Trophoblast cell (in vitro differentiated cells and primary cell): ENCODE measurements around the gene TMEM239.

Source experiments
- DNase-seq, 2 donors: peaks; one replicate each; pipeline ENCODE4 v3.0.0-alpha.2; 2016
- H2AFZ ChIP-seq: 2 replicates; pipeline ENCODE4 v1.6.1; 2013; ENCODE audit warnings: low read length, moderate library complexity, mild to moderate bottlenecking; ENCODE audit not compliant: insufficient read depth, poor library complexity
- H2AK5ac ChIP-seq: 2 replicates; pipeline ENCODE4 v1.6.1; 2013; ENCODE audit warnings: mild to moderate bottlenecking, low read length
- H2BK120ac ChIP-seq: 2 replicates; pipeline ENCODE4 v1.6.1; 2013; ENCODE audit warnings: low read length, mild to moderate bottlenecking, moderate library complexity; ENCODE audit not compliant: insufficient read depth, poor library complexity
- H2BK12ac ChIP-seq: 2 replicates; pipeline ENCODE4 v1.6.1; 2013; ENCODE audit warnings: mild to moderate bottlenecking, low read length, moderate library complexity
- H2BK5ac ChIP-seq: 2 replicates; pipeline ENCODE4 v1.6.1; 2013; ENCODE audit warnings: low read length, low read depth, moderate library complexity, mild to moderate bottlenecking; ENCODE audit not compliant: poor library complexity
- H3K14ac ChIP-seq: 2 replicates; pipeline ENCODE4 v1.6.1; 2013; ENCODE audit warnings: mild to moderate bottlenecking, low read length
- H3K18ac ChIP-seq: 2 replicates; pipeline ENCODE4 v1.6.1; 2013; ENCODE audit warnings: mild to moderate bottlenecking, low read length
- H3K23ac ChIP-seq: 2 replicates; pipeline ENCODE4 v1.6.1; 2013; ENCODE audit warnings: low read length
- H3K27ac ChIP-seq: 2 replicates; pipeline ENCODE4 v1.5.1; 2013; ENCODE audit warnings: low read depth, mild to moderate bottlenecking, inconsistent platforms, low read length, moderate library complexity
- H3K27me3 ChIP-seq: 2 replicates; pipeline ENCODE4 v1.6.1; 2013; ENCODE audit warnings: inconsistent platforms, mild to moderate bottlenecking, low read length, moderate library complexity; ENCODE audit not compliant: insufficient read depth
- H3K36me3 ChIP-seq, 2 experiments: 1 replicate in 1 of 2; 2 replicates in 1 of 2; pipeline ENCODE4 v1.6.1; 2013; ENCODE audit warnings: low read length in 2 of 2, mild to moderate bottlenecking in 2 of 2, moderate library complexity in 1 of 2; ENCODE audit not compliant: insufficient read depth in 2 of 2, control insufficient read depth in 1 of 2
- H3K4ac ChIP-seq: 2 replicates; pipeline ENCODE4 v1.6.1; 2013; ENCODE audit warnings: low read depth, mild to moderate bottlenecking, low read length, moderate library complexity
- H3K4me1 ChIP-seq, 2 experiments: 1 replicate in 1 of 2; 2 replicates in 1 of 2; pipeline ENCODE4 v1.6.1; 2013; ENCODE audit warnings: low read length in 2 of 2, mild to moderate bottlenecking in 2 of 2, moderate library complexity in 1 of 2; ENCODE audit not compliant: insufficient read depth in 2 of 2, control insufficient read depth in 1 of 2
- H3K4me2 ChIP-seq: 2 replicates; pipeline ENCODE4 v1.6.1; 2013; ENCODE audit warnings: inconsistent platforms, mild to moderate bottlenecking, low read length, moderate library complexity
- H3K4me3 ChIP-seq: 2 replicates; pipeline ENCODE4 v1.5.1; 2013; ENCODE audit warnings: mild to moderate bottlenecking, low read depth, low read length, inconsistent platforms
- H3K79me1 ChIP-seq: one replicate; pipeline ENCODE4 v1.6.1; 2013; ENCODE audit warnings: low read length
- H3K79me2 ChIP-seq: 2 replicates; pipeline ENCODE4 v1.6.1; 2013; ENCODE audit warnings: low read length, mild to moderate bottlenecking; ENCODE audit not compliant: control insufficient read depth, insufficient read depth, poor library complexity
- H3K9ac ChIP-seq: 2 replicates; pipeline ENCODE4 v1.6.1; 2013; ENCODE audit warnings: mild to moderate bottlenecking, low read length
- H3K9me3 ChIP-seq: 2 replicates; pipeline ENCODE4 v1.6.1; 2013; ENCODE audit warnings: low read depth, mild to moderate bottlenecking, control low read depth, inconsistent platforms, low read length; ENCODE audit not compliant: insufficient read depth
- H4K12ac ChIP-seq: 2 replicates; pipeline ENCODE4 v1.6.1; 2013; ENCODE audit warnings: low read depth, mild to moderate bottlenecking, low read length, moderate library complexity
- H4K8ac ChIP-seq: 2 replicates; pipeline ENCODE4 v1.6.1; 2013; ENCODE audit warnings: low read depth, mild to moderate bottlenecking, low read length, moderate library complexity
- H4K91ac ChIP-seq: one replicate; pipeline ENCODE4 v1.6.1; 2013; ENCODE audit warnings: low read depth, mild to moderate bottlenecking, low read length, moderate library complexity
- WGBS: extraction: QIAGEN DNeasy Blood & Tissue Kit; methylation state at CpG from one replicate; pipeline ENCODE4 v1.1.7; 2013; ENCODE audit warnings: missing lambda C conversion rate; ENCODE audit not compliant: insufficient read length, insufficient coverage; ENCODE audit errors: extremely low coverage; 5-methylcytosine and 5-hydroxymethylcytosine counted together

The TMEM239 gene

GRCh38 chr20:2834401-2835110 lies 18.4 kb downstream of the TMEM239 start:
- Histone ChIP-seq H4K91ac (no peak overlapping the region), H3K18ac (no peak overlapping the region), H3K4me3 (no peak overlapping the region), H3K79me1 (no peaks in the 10 kb centered on the region), H3K27ac (no peak overlapping the region), H3K4me2 (no peak overlapping the region), H2BK120ac (no peak overlapping the region), H3K4ac (no peak overlapping the region), H3K27me3 (no peaks in the 10 kb centered on the region), H2BK12ac (no peak overlapping the region), H3K23ac (no peak overlapping the region), H2AFZ (no peak overlapping the region), H3K14ac (no peak overlapping the region), H2AK5ac (no peak overlapping the region), H3K4me1 (no peaks in the 10 kb centered on the region), H3K9ac (no peak overlapping the region), H3K9me3 (peaks cover 1% of the 10 kb centered on the region), H3K79me2 (no peaks in the 10 kb centered on the region), H2BK5ac (no peak overlapping the region), H4K8ac (no peak overlapping the region), H4K12ac (no peak overlapping the region), H3K36me3 (peaks cover 9 to 19% of the 10 kb centered on the region in 2 experiments)
- DNase-seq = no peak
- no CpG with 5 or more reads among the region's 14 CpGs for WGBS

- no peak overlapping the region for H4K12ac ChIP-seq
- no peak overlapping the region for H2AFZ ChIP-seq
- no CpG with 5 or more reads among the region's 6 CpGs for WGBS
- H3K9ac ChIP-seq = no peak overlapping the region
- no peak overlapping the region for H2AK5ac ChIP-seq
- H3K4me1 ChIP-seq = peaks cover 6 to 7% of the 10 kb centered on the region in 2 experiments
- H4K91ac ChIP-seq = no peak overlapping the region
- H3K27ac ChIP-seq = no peak overlapping the region
- H3K4me2 ChIP-seq = no peak overlapping the region
- H3K9me3 ChIP-seq = peaks cover 1% of the 10 kb centered on the region
- H3K4ac ChIP-seq = no peak overlapping the region
- no peak overlapping the region for H4K8ac ChIP-seq
- H3K27me3 ChIP-seq = no peaks in the 10 kb centered on the region
- no peak overlapping the region for H2BK120ac ChIP-seq
- peaks cover 5% of the 10 kb centered on the region for H3K79me1 ChIP-seq
- no peak overlapping the region for H3K4me3 ChIP-seq
- H2BK5ac ChIP-seq = no peak overlapping the region
- no peak overlapping the region for H3K18ac ChIP-seq
- H3K36me3 ChIP-seq = peaks cover 9 to 19% of the 10 kb centered on the region in 2 experiments
- H3K23ac ChIP-seq = no peak overlapping the region
- no peak overlapping the region for H3K14ac ChIP-seq
- H3K79me2 ChIP-seq = peaks cover 5% of the 10 kb centered on the region
- H2BK12ac ChIP-seq = no peak overlapping the region
- no peak for DNase-seq
Observed at GRCh38 chr20:2835331-2835796, 19.2 kb downstream of the TMEM239 start.

DNA sequence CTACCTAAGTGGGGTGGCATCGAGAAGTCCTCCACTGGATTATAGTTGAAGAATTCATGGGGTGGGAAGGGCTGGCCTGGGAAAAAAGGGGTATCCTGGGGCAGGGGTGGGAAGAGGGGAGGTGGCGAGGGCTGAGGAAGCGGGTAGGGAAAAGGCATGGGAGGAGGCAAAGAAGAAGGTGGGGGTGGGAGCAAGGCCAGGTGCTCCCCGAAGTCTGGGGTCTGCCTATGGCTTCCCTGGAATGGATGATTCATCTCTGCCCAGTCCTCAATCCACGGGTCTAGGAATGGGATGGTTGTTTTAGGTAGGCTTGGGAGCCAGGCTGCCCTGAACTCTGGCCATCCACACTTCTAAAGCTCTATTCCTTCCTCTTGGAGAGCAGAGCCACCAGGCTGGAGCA lies 19.9 kb downstream of the TMEM239 start:
- Histone ChIP-seq H3K4me3 (no peak overlapping the region), H3K36me3 (peaks cover 9 to 19% of the 10 kb centered on the region in 2 experiments), H3K79me2 (peaks cover 6% of the 10 kb centered on the region), H4K8ac (no peak overlapping the region), H3K4me2 (no peak overlapping the region), H3K4ac (no peak overlapping the region), H3K79me1 (peaks cover 9% of the 10 kb centered on the region), H3K4me1 (peaks cover 6 to 7% of the 10 kb centered on the region in 2 experiments), H3K9me3 (peaks cover 1% of the 10 kb centered on the region), H3K27me3 (no peaks in the 10 kb centered on the region), H2AK5ac (no peak overlapping the region), H3K9ac (no peak overlapping the region), H3K18ac (no peak overlapping the region), H2BK12ac (no peak overlapping the region), H3K23ac (no peak overlapping the region), H2BK5ac (no peak overlapping the region), H4K12ac (no peak overlapping the region), H3K27ac (no peak overlapping the region), H2AFZ (no peak overlapping the region), H4K91ac (no peak overlapping the region), H3K14ac (no peak overlapping the region), H2BK120ac (no peak overlapping the region)
- no peak for DNase-seq
- no CpG with 5 or more reads among the region's 5 CpGs for WGBS

GRCh38 chr20:2837221-2837960 lies 21.2 kb downstream of the TMEM239 start:
- Histone ChIP-seq H3K14ac (no peak overlapping the region), H4K91ac (no peak overlapping the region), H4K8ac (no peak overlapping the region), H3K79me2 (peaks cover 6% of the 10 kb centered on the region), H2BK5ac (no peak overlapping the region), H3K23ac (no peak overlapping the region), H3K4me3 (no peak overlapping the region), H3K9ac (no peak overlapping the region), H3K4ac (no peak overlapping the region), H3K27ac (no peak overlapping the region), H3K27me3 (no peaks in the 10 kb centered on the region), H3K36me3 (peaks cover 9 to 19% of the 10 kb centered on the region in 2 experiments), H4K12ac (no peak overlapping the region), H3K18ac (no peak overlapping the region), H3K4me2 (no peak overlapping the region), H3K79me1 (peaks cover 9% of the 10 kb centered on the region), H2BK12ac (no peak overlapping the region), H2BK120ac (no peak overlapping the region), H3K9me3 (peaks cover 1% of the 10 kb centered on the region), H3K4me1 (peaks cover 6 to 9% of the 10 kb centered on the region in 2 experiments), H2AK5ac (no peak overlapping the region), H2AFZ (no peak overlapping the region)
- no peak for DNase-seq
- WGBS = no CpG with 5 or more reads among the region's 6 CpGs
